ENCODE results near the gene TEAD1. TPM values are rescaled to one million over a fixed set of nuclear protein-coding genes. Genes with fewer than 3 reads are reported as not detected.
A peak's percentile ranks its signal among the peaks of the same experiment; 100 is the strongest.

TEAD1 gene
- total RNA-seq, 4 donors from 2014 or later = 184 to 272 (median 208) TPM

- H3K4me3 ChIP-seq = no peak overlapping the region
- H3K36me3 ChIP-seq = no peaks in the 10 kb centered on the region
- TF ChIP-seq CTCF (IDR thresholded peaks at IDR 0.05) = no peak
- TF ChIP-seq POLR2A (IDR thresholded peaks at IDR 0.05) = no peak
- TF ChIP-seq EP300 (IDR thresholded peaks at IDR 0.05) = no peak
- no peak for TF ChIP-seq POLR2AphosphoS5 (IDR thresholded peaks at IDR 0.05)
- no peaks in the 10 kb centered on the region for H3K9me3 ChIP-seq
- peak overlapping the region in 2 of 4 donors; percentile 31 to 42 for H3K27ac ChIP-seq
- ATAC-seq = peak; percentile 41
- 40 to 62% methylated on average over 7 to 8 of the region's 10 CpGs for WGBS, 2 donors (ENCODE audit: low coverage in 1 of 2)
- no peaks in the 10 kb centered on the region for H3K27me3 ChIP-seq
- peaks cover 0 to 65% (median 9%) of the 10 kb centered on the region in 3 donors for H3K4me1 ChIP-seq
These were observed 70.7 kb downstream of the TEAD1 start for GRCh38 chr11:12744826-12745502.

GRCh38 chr11:12745787-12746186 is 71.6 kb downstream of the TEAD1 start:
- H3K27me3 ChIP-seq = no peaks in the 10 kb centered on the region
- H3K27ac ChIP-seq = no peak overlapping the region
- no peaks in the 10 kb centered on the region for H3K9me3 ChIP-seq
- H3K4me1 ChIP-seq = peaks cover 0 to 73% (median 9%) of the 10 kb centered on the region in 3 donors
- ATAC-seq = no peak
- WGBS, 2 donors (ENCODE audit: low coverage in 1 of 2) = 31 to 83% methylated on average over 3 of the region's 3 CpGs
- no peak overlapping the region for H3K4me3 ChIP-seq
- TF ChIP-seq POLR2AphosphoS5 (IDR thresholded peaks at IDR 0.05) (no peak), EP300 (IDR thresholded peaks at IDR 0.05) (no peak), CTCF (IDR thresholded peaks at IDR 0.05) (no peak), POLR2A (IDR thresholded peaks at IDR 0.05) (no peak)
- no peaks in the 10 kb centered on the region for H3K36me3 ChIP-seq

DNA sequence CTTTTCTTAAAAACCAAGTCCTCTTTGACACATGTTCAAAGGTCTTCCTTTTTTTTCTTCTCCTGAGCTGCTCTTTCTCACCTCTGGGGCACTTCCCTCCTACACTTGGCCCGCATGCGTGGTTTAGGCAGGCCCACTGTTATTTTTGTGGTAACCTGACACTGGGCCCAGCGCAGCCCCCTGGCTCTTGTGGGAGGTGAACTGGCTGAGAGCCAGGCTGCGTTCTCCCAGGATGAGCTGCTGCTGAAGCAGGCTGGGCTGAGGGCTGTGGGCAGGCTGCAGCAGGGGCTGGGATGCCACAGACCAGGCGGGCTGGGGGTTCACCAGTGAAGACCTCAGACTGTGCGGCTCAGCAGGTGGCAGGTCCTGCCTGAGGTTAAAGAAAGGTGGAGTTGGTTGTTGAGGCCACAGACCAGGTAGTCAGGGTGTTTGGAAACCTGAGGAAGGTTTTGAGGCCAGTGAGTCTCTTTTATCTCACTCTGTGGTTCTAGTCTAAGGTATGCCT is 72.4 kb downstream of the TEAD1 start:
- H3K4me3 ChIP-seq = no peak overlapping the region
- WGBS, 2 donors (ENCODE audit: low coverage in 1 of 2) = 11% methylated on average over 2 of the region's 6 CpGs; no CpG with 5 or more reads in 1 of the 2 donors
- TF ChIP-seq POLR2AphosphoS5 (IDR thresholded peaks at IDR 0.05) (peak; percentile 26), EP300 (IDR thresholded peaks at IDR 0.05) (no peak)
- peaks cover 0 to 68% (median 9%) of the 10 kb centered on the region in 3 donors for H3K4me1 ChIP-seq
- no peak overlapping the region for H3K27ac ChIP-seq
- H3K27me3 ChIP-seq = no peaks in the 10 kb centered on the region
- ATAC-seq = no peak
- H3K36me3 ChIP-seq = no peaks in the 10 kb centered on the region
- H3K9me3 ChIP-seq = no peaks in the 10 kb centered on the region

- TF ChIP-seq EP300 (IDR thresholded peaks at IDR 0.05) = no peak
- TF ChIP-seq POLR2A (IDR thresholded peaks at IDR 0.05) = no peak
- no peak for TF ChIP-seq CTCF (IDR thresholded peaks at IDR 0.05)
- TF ChIP-seq POLR2AphosphoS5 (IDR thresholded peaks at IDR 0.05) = no peak
- Histone ChIP-seq H3K4me1 (peaks cover 0 to 56% (median 9%) of the 10 kb centered on the region in 3 donors), H3K4me3 (no peak overlapping the region), H3K36me3 (no peaks in the 10 kb centered on the region), H3K27ac (no peak overlapping the region), H3K27me3 (no peaks in the 10 kb centered on the region), H3K9me3 (no peaks in the 10 kb centered on the region)
- WGBS, 2 donors (ENCODE audit: low coverage in 1 of 2) = 90 to 94% methylated on average over 3 to 5 of the region's 7 CpGs
- ATAC-seq = no peak
These were observed 74.3 kb downstream of the TEAD1 start for GRCh38 chr11:12748561-12748960.

DNA sequence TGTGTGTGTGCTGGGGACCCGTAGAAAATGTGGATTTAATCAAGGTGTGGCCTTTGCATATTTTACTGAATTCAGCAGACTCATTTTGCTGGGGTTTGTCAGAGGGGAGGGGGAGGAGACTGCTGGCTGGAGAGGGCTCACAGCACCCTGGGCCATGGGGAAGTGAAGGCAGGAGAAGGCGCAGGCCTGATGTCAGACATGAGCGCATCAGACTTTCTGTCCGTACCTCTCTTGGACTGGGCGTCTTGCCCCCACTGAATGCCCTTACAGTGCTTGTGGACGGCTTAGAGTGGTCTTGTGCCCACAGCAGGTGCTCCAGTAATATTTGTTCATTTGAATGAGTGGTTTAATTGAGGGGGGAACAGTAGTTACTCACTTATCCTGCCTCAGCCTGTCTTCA is 75.2 kb downstream of the TEAD1 start:
- no peaks in the 10 kb centered on the region for H3K27me3 ChIP-seq
- TF ChIP-seq POLR2AphosphoS5 (IDR thresholded peaks at IDR 0.05) (no peak), POLR2A (IDR thresholded peaks at IDR 0.05) (no peak), CTCF (IDR thresholded peaks at IDR 0.05) (no peak), EP300 (IDR thresholded peaks at IDR 0.05) (no peak)
- no peak overlapping the region for H3K4me3 ChIP-seq
- no peak for ATAC-seq
- 88 to 100% methylated on average over 1 to 5 of the region's 6 CpGs for WGBS, 2 donors (ENCODE audit: low coverage in 1 of 2)
- H3K4me1 ChIP-seq = peaks cover 0 to 57% (median 9%) of the 10 kb centered on the region in 3 donors
- no peaks in the 10 kb centered on the region for H3K36me3 ChIP-seq
- H3K9me3 ChIP-seq = no peaks in the 10 kb centered on the region
- no peak overlapping the region for H3K27ac ChIP-seq

Data from gastroesophageal sphincter (tissue), 4 donors.